GM21723 (cell line): ENCODE data around the gene CYP4F8.
"Not testable (repeated sequence)": the region's sequence is repeated elsewhere in the genome, so short reads cannot be mapped to it uniquely, and the experiment has no call there.

Experiments
- ATAC-seq: cut with Tn5 transposase; IDR thresholded peaks from one replicate; pipeline ENCODE4 v1.9.1; 2021; ENCODE audit warnings: mild to moderate bottlenecking, moderate library complexity; ENCODE audit not compliant: unreplicated experiment

CYP4F8 gene

DNA sequence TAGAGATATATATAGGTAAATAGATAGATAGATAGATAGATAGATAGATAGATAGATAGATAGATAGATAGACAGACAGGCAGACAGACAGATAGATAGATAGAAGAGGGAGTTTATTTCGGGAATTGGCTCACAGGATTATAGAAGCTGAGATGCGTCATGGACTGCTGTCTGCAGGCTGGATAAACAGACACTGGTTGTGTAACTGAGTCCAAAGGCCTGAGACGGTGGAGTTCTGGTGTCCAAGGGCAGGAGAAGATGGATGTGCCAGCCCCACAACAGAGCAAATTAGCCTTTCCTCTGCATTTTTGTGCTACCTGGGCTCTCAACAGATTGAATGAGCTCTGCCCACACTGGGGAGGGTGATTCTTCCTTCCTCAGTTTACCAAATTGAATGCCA, 28.4 kb downstream of the CYP4F8 start:
- ATAC-seq: no peak

GRCh38 chr19:15644066-15644741, 29.2 kb downstream of the CYP4F8 start:
- ATAC-seq: no peak

GRCh38 chr19:15644816-15645215, 29.8 kb downstream of the CYP4F8 start:
- ATAC-seq: no peak

- ATAC-seq: no peak
These were observed 34.5 kb downstream of the CYP4F8 start for GRCh38 chr19:15649526-15649925.

GRCh38 chr19:15650123-15650522, 35.1 kb downstream of the CYP4F8 start:
- not testable (repeated sequence) for ATAC-seq

GRCh38 chr19:15651791-15652190, 36.8 kb downstream of the CYP4F8 start:
- no peak for ATAC-seq

GRCh38 chr19:15652559-15653278, 37.7 kb downstream of the CYP4F8 start:
- ATAC-seq: no peak

DNA sequence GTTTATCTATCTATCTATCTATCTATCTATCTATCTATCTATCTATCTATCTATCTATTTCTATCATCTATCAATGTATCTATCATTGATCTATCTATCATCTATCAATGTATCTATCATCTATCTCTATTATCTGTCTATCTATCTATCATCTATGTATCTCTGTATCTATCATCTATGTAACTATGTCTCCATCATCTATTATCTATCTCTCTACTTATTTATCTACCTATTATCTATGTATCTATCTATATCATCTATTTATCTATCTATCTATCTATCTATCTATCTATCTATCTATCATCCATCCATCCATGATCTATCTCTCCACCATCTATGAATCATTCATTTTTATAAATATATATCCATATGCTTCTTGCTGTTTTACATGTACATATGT, 41.4 kb downstream of the CYP4F8 start:
- no peak for ATAC-seq

- ATAC-seq: no peak
These were observed 48.2 kb downstream of the CYP4F8 start for GRCh38 chr19:15663247-15663646.

DNA sequence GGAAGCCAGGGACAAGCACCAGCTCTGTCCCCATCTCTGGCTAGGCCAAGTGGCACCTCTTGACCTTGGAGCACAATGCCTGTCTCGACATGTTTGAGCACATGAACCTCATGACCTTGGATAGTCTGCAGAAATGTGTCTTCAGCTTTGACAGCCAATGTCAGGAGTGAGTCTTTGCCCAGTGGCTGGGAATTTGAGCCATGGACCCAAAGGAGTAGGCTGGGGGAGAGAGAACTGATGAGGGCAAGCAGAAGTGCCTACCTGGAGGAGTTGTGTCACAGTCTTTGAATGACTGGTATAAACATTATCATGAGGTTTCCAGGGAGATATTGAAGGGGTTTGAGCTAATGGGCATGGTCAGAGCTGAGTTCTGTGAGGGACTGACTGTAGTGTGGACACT, 51.2 kb downstream of the CYP4F8 start:
- no peak for ATAC-seq

GRCh38 chr19:15666883-15667282, 51.9 kb downstream of the CYP4F8 start:
- no peak for ATAC-seq

GRCh38 chr19:15669440-15669839, 54.4 kb downstream of the CYP4F8 start:
- no peak for ATAC-seq

DNA sequence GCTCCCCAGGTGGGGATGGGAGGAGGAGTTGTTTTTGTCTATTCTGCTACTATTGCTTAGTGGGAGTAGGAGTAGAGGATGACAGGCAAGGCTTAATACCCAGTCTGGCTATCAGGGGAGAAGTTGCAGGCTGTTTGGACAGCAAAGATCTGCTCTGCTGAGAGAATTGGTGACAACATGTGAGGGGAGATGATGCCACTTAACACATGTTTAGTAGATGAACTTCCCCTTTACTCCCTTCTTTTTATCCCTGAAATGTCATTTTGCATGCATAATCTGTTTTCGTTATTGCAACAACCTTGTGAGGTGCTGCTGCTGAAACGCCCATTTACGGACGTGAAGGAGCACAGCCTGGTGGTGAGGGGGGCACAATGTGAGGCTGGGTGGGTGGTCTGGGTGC, 54.9 kb downstream of the CYP4F8 start:
- no peak for ATAC-seq

GRCh38 chr19:15671237-15671821, 56.3 kb downstream of the CYP4F8 start:
- no peak for ATAC-seq

- no peak for ATAC-seq
These were observed 57.0 kb downstream of the CYP4F8 start for GRCh38 chr19:15671891-15672579.

GRCh38 chr19:15672580-15673175, 57.7 kb downstream of the CYP4F8 start, which contains the start of gene CYP4F12:
TSS of gene CYP4F12 (plus strand) at chr19:15673087. CDS start at chr19:15673530, 443 bp downstream.
- no peak for ATAC-seq

DNA sequence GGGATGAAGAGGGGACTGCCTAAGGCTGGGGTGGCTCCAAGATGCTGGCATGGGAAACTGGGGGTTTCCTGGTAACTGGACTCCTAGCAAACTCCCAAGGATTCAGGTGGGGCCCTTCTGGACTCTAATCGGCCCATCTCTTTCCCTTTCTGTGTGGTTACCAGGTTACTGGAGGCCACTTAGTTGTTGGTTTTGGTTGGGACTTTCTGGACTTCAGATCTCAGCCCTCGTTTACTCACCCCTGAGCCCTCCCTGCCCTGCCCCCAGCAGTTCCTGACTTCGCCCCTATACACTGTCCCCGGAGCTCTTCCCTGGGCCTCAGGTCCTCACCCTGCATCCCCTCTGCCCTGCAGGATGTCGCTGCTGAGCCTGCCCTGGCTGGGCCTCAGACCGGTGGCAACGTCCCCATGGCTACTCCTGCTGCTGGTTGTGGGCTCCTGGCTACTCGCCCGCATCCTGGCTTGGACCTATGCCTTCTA, 58.2 kb downstream of the CYP4F8 start:
- ATAC-seq: no peak

GRCh38 chr19:15675560-15675959, 60.5 kb downstream of the CYP4F8 start:
- no peak for ATAC-seq

DNA sequence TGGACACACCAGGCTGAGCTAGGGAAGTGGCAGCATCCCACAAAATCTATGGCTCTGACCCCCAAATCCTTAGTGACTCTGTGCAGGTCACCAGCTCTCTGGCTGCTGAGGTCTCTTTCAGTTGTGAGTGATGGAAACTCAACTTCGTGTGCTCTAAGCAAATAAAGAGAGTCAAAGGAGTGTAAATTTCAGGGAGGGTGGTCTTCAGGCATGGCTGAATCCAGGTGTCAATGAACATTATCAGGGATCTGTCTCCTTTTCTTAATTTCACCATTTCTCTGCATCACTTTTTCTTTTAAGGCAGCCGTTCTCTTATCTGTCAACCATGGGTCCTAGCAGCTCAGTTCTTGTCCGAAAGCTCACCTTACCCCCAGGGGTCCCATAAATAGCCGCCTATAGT, 64.1 kb downstream of the CYP4F8 start:
- ATAC-seq: no peak

DNA sequence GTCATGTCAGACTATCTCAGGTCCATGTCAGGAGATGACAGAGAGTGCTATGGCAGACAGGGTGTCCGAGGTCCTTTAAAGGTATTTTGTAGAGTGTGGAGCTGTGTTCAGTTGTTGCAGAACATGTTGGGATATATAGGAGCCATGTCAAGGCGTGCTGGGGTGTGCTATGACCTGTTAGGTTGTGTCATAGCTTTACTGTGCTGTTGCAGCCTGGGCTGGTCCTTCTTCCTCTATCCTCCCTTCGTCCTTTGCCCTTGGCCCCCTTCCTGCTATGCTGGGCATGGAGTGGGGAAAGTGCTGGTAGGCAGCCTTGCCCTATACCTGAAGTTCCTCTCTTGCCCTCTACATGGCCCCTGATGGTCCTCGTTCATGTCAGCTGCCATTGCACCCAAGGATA, 64.8 kb downstream of the CYP4F8 start:
- ATAC-seq: not testable (repeated sequence)
